Measurements from ENCODE around the gene PBX1.

PBX1 gene

DNA sequence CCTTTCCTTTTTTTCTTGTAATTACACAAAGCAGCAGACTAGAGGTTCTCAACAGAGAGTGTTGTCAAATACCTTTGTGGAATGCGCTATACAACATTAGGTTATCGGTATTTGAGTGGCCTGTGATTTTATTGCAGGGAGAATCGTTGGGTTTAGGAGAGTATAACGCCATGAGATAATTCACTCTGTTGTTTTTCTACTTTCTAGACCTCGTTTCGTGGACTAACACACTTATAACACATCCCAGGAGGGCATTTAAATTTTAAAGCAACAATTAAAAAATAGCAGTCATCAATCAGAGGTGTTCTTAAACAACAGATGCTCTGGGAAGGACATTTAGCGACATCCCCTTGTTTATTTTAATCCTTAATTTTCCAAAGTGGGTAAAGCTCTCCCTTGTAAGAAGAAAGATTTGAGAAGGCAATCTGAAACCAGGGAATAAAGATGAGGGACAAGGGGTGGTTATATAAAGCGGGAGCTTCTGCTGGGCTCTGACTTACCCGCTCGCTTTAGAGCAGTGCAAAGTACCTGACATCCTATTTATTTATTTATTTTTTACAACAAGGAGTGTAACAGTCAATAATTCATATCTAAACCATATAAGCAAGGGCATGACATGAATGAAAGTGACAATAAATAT lies 4.9 kb downstream of the PBX1 start:
- DNase-seq (ENCODE audit: low spot score) = no peak

DNA sequence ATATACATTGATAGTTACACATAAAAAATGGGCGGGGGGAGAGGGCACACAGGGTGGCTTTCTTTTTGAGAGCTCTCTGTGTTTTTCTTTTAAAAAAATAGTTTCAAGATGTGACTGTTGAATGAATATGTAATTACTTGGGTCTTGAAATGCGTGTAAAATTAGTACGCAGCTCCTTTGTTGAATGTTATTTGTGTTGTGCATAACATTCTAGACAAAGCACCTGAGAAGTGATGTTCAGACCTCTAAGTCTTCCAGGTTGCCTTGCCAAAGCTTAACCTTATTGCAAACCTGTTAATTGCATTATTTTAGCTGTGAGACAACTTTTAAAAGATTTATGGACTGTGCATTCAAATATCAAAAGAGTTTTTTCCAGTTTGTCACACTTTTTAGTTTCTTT lies 5.4 kb downstream of the PBX1 start:
- no peak for DNase-seq (ENCODE audit: low spot score)

DNA sequence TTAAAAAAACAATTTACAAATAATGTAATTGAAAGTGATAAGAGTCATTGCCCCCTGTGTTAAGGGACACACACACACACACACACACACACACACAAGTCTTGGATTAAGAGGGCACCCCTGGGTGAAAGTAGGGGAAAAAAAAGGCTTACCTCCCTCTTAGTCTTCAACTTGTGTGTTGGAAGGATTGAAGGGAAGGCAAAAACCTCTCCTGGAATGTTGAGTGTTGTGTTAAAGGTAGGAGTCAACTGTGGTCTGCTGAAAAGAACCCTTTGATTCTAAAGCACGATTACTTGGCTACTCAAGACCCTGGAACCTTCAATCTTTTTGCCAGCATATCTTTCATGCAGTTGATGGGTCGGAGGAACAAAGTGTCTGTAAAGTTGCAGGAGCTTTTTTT lies 6.4 kb downstream of the PBX1 start:
- DNase-seq (ENCODE audit: low spot score) = no peak

DNA sequence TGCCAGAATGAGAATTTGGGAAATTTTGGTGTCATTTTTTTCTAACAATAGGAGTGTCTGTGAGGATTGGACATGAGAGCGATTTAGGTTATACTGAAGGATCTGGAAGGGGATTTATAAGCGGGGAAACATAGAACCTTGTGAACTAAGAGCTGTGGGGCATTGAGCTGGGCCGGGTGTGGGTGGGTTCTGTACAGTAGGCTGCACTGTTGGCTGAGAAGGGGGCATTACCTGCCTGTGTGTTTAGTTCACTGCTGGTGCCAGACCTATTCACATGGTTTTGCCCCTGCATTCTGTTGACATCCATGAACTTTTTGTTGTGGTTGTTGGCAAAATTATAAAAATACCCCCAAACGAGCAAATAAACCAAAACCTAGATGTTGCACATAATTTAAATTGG lies 8.8 kb downstream of the PBX1 start:
- no peak for DNase-seq (ENCODE audit: low spot score)

DNA sequence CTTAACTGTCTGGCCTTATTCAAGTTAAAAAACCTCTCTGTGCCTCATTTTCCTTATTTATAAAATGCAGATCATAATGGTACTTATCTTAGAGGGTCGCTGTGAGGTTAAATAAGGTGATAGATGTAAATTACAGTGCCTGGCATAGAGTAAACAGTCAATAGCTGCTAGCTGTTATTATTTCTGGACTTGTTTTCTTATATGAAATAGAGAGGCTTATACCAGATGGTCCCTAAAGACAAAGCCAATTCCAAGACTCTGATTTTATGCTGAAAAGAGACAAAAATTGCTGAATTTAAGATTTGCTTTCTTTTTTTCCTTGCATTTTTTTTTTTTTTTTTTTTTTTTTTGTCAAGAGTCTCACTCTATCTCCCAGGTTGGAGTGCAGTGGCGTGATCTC lies 10.3 kb downstream of the PBX1 start:
- no peak for DNase-seq (ENCODE audit: low spot score)

DNA sequence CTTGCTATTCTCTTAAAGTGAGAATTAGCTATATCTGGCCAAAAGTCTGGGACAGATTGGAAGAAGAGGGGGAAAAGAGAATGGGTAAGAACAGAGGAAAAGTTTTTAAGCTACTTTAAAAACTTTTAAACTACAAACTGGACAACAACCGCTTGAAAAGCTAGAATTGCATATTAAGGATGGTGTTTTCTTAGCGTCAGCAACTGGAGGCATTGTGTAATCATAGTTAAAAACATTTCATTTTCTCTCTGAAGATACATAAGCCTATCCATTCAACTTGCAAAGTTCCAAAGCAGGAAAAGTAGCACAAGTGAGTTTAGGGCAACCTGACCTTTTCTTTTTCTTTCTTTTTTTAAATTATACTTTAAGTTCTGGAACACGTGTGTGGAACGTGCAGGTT lies 10.9 kb downstream of the PBX1 start:
- no peak for DNase-seq (ENCODE audit: low spot score)

DNA sequence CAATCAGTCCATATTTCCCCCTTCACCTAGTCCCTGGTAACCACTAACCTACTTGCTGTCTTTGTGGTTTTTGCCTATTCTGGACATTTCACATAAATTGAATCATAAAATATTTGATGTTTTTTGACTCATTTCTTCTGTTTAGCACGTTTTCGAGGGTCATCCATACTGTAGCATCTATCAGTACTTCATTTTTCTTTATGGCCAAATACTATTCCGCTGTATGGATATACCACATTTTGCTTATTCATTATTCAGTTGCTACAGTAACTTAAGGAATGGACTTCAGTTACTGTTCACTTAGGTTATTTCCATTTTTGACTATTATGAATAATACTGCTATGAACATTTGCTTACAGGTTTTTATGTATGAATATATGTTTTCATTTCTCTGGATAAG lies 12.3 kb downstream of the PBX1 start:
- DNase-seq (ENCODE audit: low spot score) = no peak

DNA sequence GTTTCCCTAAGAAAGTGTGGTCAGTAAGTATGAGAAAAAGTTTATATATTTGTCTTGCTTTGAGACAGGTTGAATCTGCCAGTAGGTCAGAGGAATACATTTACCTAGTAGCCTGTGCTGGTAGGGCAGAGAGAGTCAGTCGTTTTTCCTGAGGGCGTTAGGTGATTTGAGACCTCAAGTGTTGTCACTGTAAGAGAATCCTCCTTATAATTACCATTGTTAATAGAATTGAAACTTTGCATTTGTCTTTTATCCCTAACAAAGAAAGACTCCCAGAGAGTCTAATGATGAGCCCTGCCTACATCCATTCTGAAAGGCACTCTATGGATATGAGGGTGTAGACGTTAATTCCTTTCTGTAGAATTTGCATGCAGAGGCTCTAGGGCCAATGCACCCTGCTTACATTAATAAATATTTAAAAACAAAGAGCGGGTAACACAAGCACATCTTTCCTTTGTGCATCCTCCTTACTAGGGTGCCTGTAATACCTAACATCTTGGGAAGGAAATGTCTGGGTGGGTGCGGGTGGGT lies 16.4 kb downstream of the PBX1 start:
- no peak for DNase-seq (ENCODE audit: low spot score)

DNA sequence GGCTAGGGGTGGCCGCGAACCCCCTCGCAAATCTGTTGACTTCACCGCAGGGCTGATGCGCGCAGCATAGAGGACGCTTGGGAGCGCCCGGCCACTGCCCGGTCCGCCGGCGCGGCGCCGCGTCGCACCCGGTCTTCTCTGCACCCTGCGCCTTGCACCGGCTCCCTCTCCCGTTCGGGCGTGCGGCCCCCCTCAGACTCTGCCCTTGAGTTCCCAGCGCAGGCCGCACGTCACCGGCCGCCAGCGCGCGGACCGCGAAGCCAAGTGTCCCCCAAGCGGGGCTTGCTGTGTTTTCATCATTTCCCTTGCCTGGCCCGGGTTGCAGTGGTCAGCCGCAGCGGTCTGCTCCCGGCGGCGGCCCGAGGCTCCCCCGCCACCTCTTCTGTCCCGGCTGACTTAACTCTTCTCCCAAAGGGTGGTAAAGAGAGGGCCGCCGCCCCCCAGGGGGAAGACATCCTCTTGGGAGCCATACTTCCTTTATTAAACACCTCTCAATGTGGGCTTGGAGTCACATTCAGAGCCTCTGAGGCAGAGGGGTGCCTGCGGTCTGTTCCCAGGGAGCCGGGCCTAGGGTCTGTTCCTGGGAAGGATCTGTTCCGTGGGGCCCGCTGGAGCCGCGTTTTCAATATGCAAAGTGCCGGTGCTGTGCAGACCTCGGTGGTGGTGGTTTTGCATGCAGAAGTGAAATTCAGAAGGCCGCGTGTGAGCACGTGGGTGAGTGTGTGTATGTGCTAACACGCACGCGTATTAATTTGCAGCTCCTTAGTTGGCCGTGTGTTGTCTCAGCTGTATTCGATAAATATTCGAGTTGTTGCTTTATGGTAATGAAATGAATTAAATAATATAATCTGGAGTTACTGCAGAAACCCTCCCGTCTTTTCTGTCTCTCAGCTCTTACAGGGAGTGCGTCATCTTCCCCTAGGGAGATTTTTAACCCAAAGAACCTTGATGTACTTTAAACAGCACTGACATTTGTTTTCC lies 17.6 kb downstream of the PBX1 start:
- DNase-seq (ENCODE audit: low spot score) = no peak

DNA sequence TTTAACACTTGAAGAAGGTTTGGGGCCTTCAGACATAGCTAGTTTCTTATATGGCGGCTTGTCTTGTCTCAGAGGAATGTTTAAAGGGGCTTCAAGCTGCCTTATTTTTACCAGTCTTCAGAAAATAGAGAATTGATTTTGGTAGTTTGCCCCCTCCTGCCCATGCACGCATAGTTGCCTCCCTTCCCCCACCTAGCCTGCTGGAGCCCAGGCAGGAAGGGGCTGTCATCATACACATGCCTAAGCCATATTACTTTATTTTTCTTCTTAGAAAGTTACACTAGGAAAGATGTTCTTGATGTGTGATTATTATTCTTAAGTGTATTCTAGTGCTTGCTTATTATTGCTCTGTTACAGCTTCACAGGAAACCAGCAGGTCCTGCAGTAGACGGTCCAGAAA lies 18.3 kb downstream of the PBX1 start:
- no peak for DNase-seq (ENCODE audit: low spot score)

DNA sequence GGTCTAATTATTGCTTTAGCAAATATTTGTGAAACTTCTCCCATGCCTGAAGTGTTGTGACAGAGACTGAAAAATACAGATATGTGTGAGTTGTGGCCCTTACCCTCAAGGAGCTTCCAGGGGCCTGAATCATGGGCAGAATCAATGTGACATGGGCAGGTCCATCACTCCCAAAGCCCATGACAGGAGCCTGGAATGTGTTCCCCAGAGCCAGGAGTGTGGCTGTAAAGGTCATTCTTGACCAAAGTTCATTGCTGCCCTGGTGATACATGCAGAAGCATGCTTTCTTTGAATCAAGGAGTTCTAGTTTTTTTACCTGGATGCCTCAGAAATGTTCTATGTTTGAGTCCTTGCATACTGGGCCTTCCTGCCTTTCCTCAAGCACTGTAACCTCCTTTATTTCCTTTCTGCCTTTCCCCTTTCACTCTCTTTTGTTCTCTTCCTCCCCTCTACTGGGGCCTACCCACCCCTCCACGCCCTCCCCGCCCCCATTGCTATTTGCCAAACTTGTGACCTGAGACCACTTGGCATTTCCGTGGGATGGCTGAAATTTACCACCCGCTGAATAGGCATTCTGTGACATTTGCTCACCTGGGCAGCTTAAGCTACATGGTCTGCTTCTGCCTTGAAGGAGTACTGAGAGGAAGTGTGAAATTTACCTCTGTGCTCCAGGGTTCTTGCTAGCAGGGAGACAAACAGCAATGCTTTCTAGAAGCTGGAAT lies 19.7 kb downstream of the PBX1 start:
- no peak for DNase-seq (ENCODE audit: low spot score)

DNA sequence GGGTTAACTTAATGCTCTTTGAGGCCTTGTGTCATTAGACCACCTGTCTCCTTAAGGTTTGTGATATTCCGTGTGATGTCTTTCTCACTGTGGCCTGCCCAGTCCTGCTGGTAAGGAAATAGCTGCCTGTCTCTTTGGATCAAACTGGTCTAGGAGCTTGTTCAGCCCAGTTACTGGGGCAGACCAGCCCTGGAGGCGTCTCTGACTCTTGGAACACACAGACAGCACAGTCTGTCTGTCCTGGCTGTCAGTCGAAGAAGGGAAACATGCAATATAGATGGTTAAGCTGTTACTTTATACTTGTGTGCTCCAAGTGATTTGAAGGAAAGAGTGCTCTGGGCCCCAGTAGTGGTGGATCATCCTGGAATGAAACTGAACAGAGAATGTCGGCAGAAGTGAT lies 20.4 kb downstream of the PBX1 start:
- no peak for DNase-seq (ENCODE audit: low spot score)

DNA sequence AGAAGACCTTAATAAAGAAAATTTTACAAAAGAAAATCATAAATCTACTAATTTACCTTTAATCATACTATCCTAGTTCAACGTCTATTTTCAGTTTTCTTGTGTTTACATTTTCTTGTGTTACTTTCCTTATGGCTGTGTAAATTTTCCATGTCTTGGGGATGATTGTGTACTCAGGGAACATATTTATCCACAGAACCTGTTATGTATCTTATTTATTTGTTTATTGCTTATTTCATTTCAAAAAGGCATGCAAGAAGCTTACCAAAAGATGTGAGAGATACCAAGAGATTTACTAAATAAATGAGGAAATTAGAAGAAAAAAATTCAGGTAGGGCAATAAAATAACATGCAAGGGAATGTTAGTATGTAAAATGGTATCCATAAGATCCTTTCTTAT lies 22.8 kb downstream of the PBX1 start:
- DNase-seq (ENCODE audit: low spot score) = no peak

DNA sequence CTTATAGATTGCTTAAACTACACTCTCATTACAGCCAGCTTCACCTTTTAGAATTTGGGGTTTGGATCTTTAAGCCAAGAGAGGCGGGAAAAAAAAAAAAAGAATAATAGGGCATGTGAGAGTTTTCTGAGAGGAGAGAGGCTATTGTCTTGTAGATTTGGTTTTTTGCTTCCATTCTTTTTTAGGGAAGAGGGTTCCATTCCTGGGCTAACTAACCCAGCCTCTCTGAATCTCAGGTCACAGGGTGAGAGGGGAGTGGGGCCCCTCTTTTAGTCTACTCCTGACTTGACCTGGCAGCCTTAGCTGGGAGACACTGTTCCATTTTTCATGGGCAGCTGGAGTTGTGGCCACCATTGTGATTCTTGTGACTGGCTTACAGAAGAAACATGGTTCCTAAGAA lies 24.2 kb downstream of the PBX1 start:
- no peak for DNase-seq (ENCODE audit: low spot score)

DNA sequence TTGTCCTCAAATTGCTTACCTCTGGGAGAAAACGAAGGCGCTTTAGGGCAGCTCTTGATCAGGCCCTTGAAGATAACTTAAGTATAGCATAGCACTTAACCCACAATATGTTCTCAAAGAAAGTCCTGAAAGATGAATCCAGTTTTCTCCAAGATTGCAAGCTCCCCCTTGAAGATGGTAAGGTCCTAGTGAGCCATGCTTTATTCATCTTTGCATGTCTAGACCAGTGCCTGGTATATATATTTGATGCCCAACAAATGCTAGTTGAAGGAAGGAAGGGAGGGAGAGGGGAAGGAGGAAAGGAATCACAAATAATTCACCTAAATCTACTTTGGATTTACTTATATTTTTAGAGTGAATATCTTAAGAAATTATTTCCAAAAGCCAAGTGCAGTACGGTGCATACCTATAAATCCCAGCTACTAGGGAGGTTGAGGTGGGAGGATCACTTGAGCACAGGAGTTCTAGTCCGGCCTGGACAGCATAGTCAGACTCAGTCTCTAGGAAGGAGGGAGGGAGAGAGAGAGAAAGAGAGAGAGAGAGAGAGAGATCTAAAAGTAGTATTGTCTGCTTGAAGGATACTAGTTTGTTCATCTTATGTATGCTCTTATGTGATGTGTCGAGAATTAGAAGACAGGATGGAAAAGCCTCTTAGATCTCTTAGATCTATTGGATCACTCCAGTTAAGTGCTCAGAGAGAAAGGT lies 25.0 kb downstream of the PBX1 start:
- no peak for DNase-seq (ENCODE audit: low spot score)

DNA sequence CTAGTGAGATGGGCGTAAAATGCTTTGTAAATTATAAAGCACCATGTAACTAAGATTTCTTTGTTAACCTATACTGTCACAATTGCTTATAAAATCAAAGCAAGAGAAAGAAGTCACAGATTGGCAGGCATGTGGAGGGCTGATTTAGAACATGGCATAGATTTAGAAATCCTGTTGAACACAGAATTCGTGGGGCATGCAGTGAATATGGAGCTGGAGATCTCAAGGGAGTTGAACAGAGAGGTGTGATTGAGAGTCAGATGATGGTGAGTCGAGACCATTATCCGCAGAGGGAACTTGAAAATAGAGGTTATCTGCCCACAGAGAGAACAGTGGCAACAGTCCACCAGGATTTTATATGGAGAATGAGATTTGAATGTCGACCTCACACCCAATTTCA lies 27.6 kb downstream of the PBX1 start:
- DNase-seq (ENCODE audit: low spot score) = no peak

DNA sequence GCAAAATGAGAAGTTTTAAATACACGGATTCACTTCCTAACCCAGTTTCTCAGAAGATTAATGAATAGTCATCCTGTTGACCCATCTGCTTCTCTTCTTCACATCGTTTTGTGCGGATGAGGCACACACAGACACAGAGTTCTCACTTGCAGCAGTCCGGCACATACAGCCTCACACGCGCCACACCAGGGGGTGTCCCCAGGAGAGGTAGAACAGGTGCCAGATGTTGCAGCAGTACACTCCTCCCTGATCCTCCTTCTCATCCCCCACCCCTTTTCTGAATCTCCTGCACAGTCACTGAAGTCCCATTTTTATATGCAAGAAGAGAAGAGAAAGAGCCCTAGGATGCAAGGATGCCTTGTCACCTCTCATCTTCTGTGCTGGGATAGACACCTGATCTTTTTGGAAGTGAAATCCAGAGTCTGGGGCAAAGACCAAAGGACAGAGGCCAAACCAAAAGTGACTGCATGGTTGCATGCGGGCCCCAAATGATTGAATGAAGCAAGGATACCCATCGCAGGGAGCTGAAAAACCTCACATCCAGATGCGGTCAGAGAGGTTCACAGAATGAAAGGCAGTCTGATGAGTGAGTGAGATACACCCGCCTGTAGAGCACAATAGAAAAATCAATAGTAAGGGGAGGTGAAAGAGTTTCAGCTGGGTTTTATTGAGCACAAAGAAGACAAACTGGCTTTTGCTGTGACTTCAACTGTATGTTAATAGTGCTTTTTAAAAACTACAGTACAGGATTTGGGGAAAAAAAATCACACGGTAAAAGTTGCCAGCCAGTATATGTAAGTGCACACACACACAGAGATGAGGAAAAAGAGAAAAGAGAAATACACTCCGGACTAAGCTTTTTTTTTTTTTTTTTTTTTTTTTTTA lies 28.9 kb downstream of the PBX1 start:
- no peak for DNase-seq (ENCODE audit: low spot score)

DNA sequence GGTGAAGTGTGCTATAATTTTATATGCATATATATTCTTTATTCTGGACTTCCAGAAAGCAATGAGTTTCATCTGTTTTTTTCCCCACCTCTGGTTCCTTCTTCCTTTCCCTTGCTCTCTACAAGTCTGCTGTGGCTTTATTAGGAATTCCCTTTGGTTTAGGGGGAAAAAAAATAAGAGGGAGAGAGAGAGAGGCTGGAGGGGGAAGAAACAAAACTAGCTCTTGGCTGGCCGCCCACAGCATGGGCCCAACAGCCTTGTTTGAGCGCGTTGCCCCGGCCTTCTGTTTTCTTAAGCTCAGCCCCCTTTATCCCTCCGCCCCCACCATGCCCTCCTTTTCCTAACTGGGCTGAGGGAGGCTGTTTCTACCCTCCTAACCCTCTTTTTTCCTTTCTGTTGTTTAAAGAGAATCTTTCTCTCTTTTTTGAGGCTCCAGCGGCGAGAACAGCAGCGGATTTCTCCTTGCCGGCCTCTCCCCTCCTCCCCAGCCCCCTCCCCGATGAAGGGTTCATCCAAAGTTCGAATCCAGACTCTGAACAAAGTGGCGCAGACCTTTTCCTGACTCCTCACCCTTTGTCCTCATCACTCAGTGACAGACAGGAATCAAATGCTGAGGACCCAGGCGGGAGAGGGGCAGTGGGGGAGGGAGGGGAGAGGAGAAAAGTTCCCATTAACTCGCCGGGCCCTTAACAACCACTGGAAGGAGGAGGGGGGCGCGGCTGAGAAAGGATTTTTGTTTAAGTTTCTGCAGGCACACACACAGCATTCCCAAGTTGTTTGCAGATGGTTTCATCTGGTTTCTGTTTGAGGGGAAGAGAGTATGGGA lies 29.7 kb downstream of the PBX1 start:
- DNase-seq (ENCODE audit: low spot score) = no peak

DNA sequence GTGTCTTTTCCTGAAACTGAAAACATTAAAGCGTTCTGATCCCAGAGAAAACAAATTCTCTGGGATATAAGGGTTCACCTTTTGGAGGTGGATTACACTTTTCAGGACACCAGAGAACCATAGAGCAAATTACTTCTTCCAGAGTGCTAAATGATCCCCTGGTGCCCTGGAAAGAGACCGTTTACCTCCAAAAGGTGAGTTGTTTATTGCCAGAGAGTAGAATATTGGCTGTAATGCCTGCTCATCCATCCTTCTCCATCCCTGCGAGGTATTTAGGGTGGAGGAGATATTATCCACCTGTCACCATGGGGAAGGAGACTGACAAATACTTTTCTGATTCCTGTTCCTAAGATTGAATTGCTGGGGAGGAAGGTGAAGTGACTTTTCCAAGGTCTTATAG lies 30.4 kb downstream of the PBX1 start:
- DNase-seq (ENCODE audit: low spot score) = no peak

DNA sequence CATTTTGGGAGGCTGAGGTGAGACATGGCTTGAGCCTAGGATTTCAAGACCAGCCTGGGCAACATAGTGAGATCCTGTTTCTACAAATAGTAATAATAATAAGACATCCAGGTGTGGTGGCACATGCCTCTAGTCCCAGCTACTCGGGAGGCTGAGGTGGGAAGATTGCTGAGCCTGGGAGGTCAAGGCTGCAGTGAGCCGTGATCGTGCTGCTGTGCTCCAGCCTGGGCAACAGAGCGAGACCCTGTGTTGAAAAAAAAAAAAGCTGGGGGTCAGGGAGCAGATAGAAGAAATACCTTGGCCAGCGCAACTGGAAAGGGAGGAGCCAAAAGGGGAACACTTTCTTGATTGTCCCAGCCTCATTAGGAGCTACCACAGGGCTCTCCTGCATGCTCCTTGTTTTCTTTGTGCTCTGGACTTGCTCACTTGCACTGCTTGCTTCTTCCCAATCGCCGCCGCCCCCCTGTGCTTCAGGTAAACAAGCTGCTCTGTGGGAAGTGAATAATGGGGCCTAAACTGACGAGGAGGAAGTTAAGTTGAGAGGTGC lies 31.1 kb downstream of the PBX1 start:
- no peak for DNase-seq (ENCODE audit: low spot score)

Data from COLO829 (cell line).